Thoracic aorta (tissue), 2 donors: ENCODE data around the gene SULF2. TPM values are rescaled to one million over a fixed set of nuclear protein-coding genes. Genes with fewer than 3 reads are reported as not detected.

Experiments used
- ATAC-seq: fragments of 150-250 bp; one replicate; pipeline ENCODE4 v1.8.0; 2017; ENCODE audit warnings: low read depth; ENCODE audit not compliant: insufficient number of reproducible peaks, low FRiP score
- DNase-seq: peaks from one replicate; pipeline ENCODE4 v3.0.0-alpha.2; 2020; ENCODE audit warnings: low spot score
- H3K27ac ChIP-seq, 2 donors: fragments of 200-600 bp; sonication (generic); 1 replicate in 1 of 2; 2 replicates in 1 of 2; pipeline ENCODE4 v1.5.1; 2016; ENCODE audit warnings: mild to moderate bottlenecking in 2 of 2, moderate library complexity in 2 of 2
- H3K27me3 ChIP-seq: fragments of 200-600 bp; sonication (generic); replicated peaks from 2 replicates; pipeline ENCODE4 v1.6.0; 2016; ENCODE audit warnings: mild to moderate bottlenecking; ENCODE audit not compliant: insufficient read depth
- H3K36me3 ChIP-seq: fragments of 200-600 bp; sonication (generic); one replicate; pipeline ENCODE4 v1.5.1; 2016
- H3K4me1 ChIP-seq, 2 donors: fragments of 200-600 bp; sonication (generic); 1 replicate in 1 of 2; 2 replicates in 1 of 2; pipeline versions ENCODE4 v1.5.1 to v1.6.0; 2016; ENCODE audit warnings: low read depth in 2 of 2, mild to moderate bottlenecking in 1 of 2; ENCODE audit not compliant: control insufficient read depth in 1 of 2
- H3K4me3 ChIP-seq: fragments of 200-600 bp; sonication (generic); 2 replicates; pipeline ENCODE4 v1.5.1; 2016; ENCODE audit warnings: mild to moderate bottlenecking
- H3K9me3 ChIP-seq: fragments of 200-600 bp; sonication (generic); 2 replicates; pipeline ENCODE4 v1.5.1; 2016
- total RNA-seq, 2 donors: library from RNA; depleted of rRNA; stranded (reverse); fragments of >200 nt; gene quantifications; one replicate each; pipeline versions ENCODE4 v1.1.0 to v1.2.3, GENCODE V29; 2016
- TF ChIP-seq, protein P1 (sequence below): fragments of 200-600 bp; sonication (generic); IDR thresholded peaks from one replicate; pipeline ENCODE4 v1.5.1; 2019; ENCODE audit warnings: antibody characterized with exemption

SULF2 gene
- total RNA-seq, 2 donors from 2014 or later = 39.0 to 53.9 TPM

DNA sequence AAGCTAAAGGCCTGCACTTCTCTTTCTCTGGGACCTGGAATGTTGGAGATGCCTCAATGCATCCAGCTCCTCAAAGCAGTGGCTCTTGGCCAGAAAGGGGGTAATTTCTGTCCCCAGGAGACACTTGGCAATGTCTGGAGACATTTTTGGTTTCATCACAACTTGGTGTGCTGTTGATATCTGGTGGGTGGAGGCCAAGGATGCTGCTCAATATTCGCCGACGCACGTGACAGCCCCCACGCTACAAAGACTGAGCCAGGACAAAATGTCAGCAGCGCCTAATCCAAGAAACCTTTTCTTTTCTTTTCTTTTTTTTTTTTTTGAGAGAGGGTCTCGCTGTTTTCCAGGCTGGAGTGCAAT, 79.8 kb downstream of the SULF2 start:
- no peak overlapping the region for H3K4me3 ChIP-seq
- no peaks in the 10 kb centered on the region for H3K9me3 ChIP-seq
- H3K4me1 ChIP-seq = peaks cover 0 to 11% of the 10 kb centered on the region in 2 donors
- no peaks in the 10 kb centered on the region for H3K36me3 ChIP-seq
- H3K27ac ChIP-seq = no peak overlapping the region
- DNase-seq = no peak
- no peak for ATAC-seq
- no peaks in the 10 kb centered on the region for H3K27me3 ChIP-seq
- TF ChIP-seq, protein P1, sequence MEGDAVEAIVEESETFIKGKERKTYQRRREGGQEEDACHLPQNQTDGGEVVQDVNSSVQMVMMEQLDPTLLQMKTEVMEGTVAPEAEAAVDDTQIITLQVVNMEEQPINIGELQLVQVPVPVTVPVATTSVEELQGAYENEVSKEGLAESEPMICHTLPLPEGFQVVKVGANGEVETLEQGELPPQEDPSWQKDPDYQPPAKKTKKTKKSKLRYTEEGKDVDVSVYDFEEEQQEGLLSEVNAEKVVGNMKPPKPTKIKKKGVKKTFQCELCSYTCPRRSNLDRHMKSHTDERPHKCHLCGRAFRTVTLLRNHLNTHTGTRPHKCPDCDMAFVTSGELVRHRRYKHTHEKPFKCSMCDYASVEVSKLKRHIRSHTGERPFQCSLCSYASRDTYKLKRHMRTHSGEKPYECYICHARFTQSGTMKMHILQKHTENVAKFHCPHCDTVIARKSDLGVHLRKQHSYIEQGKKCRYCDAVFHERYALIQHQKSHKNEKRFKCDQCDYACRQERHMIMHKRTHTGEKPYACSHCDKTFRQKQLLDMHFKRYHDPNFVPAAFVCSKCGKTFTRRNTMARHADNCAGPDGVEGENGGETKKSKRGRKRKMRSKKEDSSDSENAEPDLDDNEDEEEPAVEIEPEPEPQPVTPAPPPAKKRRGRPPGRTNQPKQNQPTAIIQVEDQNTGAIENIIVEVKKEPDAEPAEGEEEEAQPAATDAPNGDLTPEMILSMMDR = no peak

GRCh38 chr20:47704746-47705496, 80.4 kb downstream of the SULF2 start:
- Histone ChIP-seq H3K4me3 (no peak overlapping the region), H3K27ac (no peak overlapping the region), H3K9me3 (no peaks in the 10 kb centered on the region), H3K27me3 (no peaks in the 10 kb centered on the region), H3K4me1 (peaks cover 0 to 11% of the 10 kb centered on the region in 2 donors), H3K36me3 (no peaks in the 10 kb centered on the region)
- TF ChIP-seq, protein P1 = no peak
- ATAC-seq (no peak), DNase-seq (no peak)

GRCh38 chr20:47703748-47704147, 81.5 kb downstream of the SULF2 start:
- Histone ChIP-seq H3K27ac (no peak overlapping the region), H3K4me3 (no peak overlapping the region), H3K4me1 (peaks cover 0 to 11% of the 10 kb centered on the region in 2 donors), H3K9me3 (no peaks in the 10 kb centered on the region), H3K27me3 (no peaks in the 10 kb centered on the region), H3K36me3 (no peaks in the 10 kb centered on the region)
- TF ChIP-seq, protein P1 = no peak
- ATAC-seq = no peak
- DNase-seq = no peak

DNA sequence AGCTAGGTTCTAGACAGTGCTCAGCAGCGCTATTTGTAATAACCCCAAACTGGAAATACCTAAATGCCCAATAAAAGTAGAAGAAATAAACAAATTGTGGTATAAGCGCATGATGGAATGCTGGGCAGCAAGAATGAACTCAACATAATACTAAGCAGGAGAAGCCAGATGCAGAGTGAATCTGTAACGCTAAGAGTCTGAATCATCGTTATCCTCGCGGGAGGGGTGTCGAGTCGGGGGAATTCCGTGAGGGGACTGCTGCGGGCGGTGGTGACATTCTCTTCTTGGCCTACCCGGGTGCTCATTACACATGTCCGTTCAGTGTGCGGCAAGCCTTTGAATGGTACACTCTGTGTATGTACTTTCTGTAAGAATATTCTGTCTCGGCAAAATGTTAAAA, 83.7 kb downstream of the SULF2 start:
- DNase-seq (no peak), ATAC-seq (no peak)
- H3K36me3 ChIP-seq = no peaks in the 10 kb centered on the region
- TF ChIP-seq, protein P1 = no peak
- H3K4me1 ChIP-seq = peaks cover 0 to 11% of the 10 kb centered on the region in 2 donors
- H3K4me3 ChIP-seq = no peak overlapping the region
- H3K27ac ChIP-seq = no peak overlapping the region
- no peaks in the 10 kb centered on the region for H3K9me3 ChIP-seq
- no peaks in the 10 kb centered on the region for H3K27me3 ChIP-seq

DNA sequence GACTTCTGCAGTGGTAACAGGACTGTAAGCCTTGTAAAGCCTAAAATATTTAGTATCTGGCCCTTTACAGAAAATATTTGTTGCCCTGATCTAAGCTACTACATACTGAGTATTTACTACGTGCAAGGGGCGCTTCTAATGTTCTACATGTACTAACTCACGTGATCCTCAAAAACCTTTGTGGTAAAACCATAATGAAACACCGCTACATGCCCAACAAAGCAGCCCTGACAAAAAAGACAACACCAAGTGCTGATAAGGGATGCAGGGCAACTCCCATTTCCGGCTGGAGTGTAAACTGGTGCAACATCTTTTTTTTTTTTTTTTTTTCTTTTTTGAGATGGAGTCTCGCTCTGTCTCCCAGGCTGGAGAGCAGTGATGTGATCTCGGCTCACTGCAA, 85.0 kb downstream of the SULF2 start:
- no peak for ATAC-seq
- Histone ChIP-seq H3K4me1 (peaks cover 0 to 6% of the 10 kb centered on the region in 2 donors), H3K27me3 (no peaks in the 10 kb centered on the region), H3K4me3 (no peak overlapping the region), H3K27ac (no peak overlapping the region), H3K9me3 (no peaks in the 10 kb centered on the region), H3K36me3 (no peaks in the 10 kb centered on the region)
- no peak for DNase-seq
- TF ChIP-seq, protein P1 = no peak
